Neural cell (in vitro differentiated cells): Measurements from ENCODE around the gene EIF3CL.
"Not testable (repeated sequence)": the region's sequence is repeated elsewhere in the genome, so short reads cannot be mapped to it uniquely, and the experiment has no call there.

Experiments
- EP300 ChIP-seq: fragments of 450-650 bp; conservative IDR thresholded peaks from 2 replicates; pipeline ENCODE4 v1.6.1; 2014; ENCODE audit warnings: antibody characterized with exemption, mild to moderate bottlenecking, moderate library complexity; ENCODE audit not compliant: poor library complexity, severe bottlenecking
- RAD21 ChIP-seq: fragments of 450-650 bp; conservative IDR thresholded peaks from 2 replicates; pipeline ENCODE4 v1.6.1; 2014; ENCODE audit warnings: antibody characterized with exemption, mild to moderate bottlenecking, moderate library complexity
- TAF1 ChIP-seq: IDR thresholded peaks from 2 replicates; pipeline ENCODE4 v1.6.1; 2012; ENCODE audit warnings: low read depth
- TF ChIP-seq, protein P1 (sequence below): fragments of 450-650 bp; IDR thresholded peaks from 2 replicates; pipeline ENCODE4 v1.5.1; 2014; ENCODE audit warnings: antibody characterized with exemption, mild to moderate bottlenecking, moderate library complexity; ENCODE audit not compliant: poor library complexity, severe bottlenecking

DNA sequence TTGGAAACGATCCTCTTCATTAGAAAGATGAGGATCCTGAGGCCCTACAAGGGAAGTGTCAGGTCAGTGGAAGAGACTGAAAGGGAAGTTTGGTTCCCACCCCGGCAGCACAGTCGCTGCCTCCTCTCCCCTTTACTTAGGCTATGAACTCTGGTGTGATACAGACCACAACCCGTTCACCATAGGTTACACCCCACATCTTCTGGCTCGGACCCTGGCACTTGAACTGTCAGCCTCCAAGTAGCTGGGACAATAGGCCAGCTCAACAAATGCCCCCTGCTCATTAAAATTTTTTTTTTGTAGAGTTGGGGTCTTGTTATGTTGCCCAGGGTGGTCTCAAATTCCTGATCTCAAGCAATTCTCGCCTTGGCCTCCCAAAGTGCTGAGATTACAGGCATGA, 40.3 kb upstream of the EIF3CL start:
- TF ChIP-seq, protein P1, sequence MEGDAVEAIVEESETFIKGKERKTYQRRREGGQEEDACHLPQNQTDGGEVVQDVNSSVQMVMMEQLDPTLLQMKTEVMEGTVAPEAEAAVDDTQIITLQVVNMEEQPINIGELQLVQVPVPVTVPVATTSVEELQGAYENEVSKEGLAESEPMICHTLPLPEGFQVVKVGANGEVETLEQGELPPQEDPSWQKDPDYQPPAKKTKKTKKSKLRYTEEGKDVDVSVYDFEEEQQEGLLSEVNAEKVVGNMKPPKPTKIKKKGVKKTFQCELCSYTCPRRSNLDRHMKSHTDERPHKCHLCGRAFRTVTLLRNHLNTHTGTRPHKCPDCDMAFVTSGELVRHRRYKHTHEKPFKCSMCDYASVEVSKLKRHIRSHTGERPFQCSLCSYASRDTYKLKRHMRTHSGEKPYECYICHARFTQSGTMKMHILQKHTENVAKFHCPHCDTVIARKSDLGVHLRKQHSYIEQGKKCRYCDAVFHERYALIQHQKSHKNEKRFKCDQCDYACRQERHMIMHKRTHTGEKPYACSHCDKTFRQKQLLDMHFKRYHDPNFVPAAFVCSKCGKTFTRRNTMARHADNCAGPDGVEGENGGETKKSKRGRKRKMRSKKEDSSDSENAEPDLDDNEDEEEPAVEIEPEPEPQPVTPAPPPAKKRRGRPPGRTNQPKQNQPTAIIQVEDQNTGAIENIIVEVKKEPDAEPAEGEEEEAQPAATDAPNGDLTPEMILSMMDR = not testable (repeated sequence)
- TF ChIP-seq TAF1, RAD21, EP300: not testable (repeated sequence)
